GM12872 (cell line): ENCODE measurements around the gene MSMB.

Experiments used
- CTCF ChIP-seq: IDR thresholded peaks from 3 replicates; pipeline ENCODE4 v1.5.1; 2011; ENCODE audit warnings: low read depth, mild to moderate bottlenecking, low read length, moderate library complexity; ENCODE audit not compliant: insufficient read depth

MSMB gene

GRCh38 chr10:46074196-46074946 lies 28.3 kb upstream of the MSMB start:
- TF ChIP-seq CTCF = no peak

GRCh38 chr10:46073564-46073963 lies 27.5 kb upstream of the MSMB start:
- no peak for TF ChIP-seq CTCF

GRCh38 chr10:46070749-46071148 lies 24.7 kb upstream of the MSMB start:
- TF ChIP-seq CTCF = no peak

- TF ChIP-seq CTCF = no peak
Observed at GRCh38 chr10:46069771-46070463, 23.8 kb upstream of the MSMB start.

DNA sequence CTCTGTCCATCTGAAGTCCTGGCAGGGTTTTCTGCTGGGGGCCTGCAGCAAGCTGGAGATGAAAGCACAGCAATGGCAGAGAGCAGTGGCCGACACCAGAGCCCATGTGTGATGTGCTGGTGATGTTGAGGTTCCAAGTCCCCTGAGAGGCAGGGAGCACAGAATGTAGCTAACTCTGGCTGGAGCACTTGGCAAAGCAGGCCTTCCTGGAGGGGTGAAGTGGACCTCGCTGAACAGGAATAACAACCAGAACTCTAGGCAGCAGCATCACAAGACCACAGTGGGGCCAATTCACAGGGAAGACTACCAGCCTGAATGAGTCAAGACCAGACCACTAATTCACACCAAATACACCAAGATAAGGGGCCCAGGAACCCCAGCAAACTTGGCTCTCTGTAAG lies 22.8 kb upstream of the MSMB start:
- no peak for TF ChIP-seq CTCF

- no peak for TF ChIP-seq CTCF
Observed at GRCh38 chr10:46068117-46068516, 22.0 kb upstream of the MSMB start.

DNA sequence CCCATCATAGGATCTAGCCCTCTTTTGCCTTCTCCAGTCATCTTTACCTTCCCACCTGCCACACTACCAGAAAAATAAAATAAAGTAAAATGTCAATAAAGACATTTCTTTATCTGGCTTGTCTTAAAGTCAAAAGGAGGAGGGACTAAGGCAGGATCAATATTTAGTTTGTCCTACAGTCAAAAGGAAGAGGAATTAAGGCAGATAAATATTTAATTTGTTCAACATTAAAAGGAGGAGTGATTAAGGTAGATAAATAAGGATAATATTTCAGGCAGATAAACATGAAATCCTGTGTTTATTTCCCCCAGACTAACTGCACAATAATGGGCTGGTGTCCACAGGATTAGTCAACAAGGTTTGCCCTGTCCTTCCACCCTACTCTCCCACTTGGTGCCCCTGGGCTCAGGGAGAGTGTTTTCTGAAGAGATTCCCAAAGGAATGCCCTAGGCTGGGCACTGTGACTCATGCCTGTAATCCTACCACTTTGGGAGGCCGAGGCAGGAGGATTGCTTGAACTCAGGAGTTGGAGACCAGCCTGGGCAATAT lies 18.3 kb upstream of the MSMB start:
- no peak for TF ChIP-seq CTCF
